NCI-H226 (cell line): Measurements from ENCODE around the gene DGKH.
"Not testable (repeated sequence)": the region's sequence is repeated elsewhere in the genome, so short reads cannot be mapped to it uniquely, and the experiment has no call there.

Experiments used
- DNase-seq: peaks from one replicate; pipeline ENCODE4 v3.0.0-alpha.2; 2015

Gene DGKH

DNA sequence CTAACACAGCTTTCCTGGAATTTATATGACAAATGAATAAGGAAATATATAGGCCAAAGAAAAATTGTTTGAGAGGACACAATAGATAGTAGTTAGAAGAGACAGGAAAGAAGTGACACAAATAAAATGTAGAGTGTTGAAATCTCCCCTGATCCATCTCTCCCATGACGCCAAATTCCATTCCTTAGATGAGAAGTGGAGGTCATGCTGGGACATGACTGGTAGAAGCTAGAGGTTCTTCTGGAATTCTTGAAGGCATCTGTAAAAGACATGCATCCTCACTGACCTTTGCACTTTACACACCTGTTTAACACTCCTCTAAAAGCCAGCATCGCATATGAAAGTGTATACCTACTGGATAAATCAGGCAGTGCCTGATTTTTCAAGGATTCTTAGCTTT, 67.8 kb downstream of the DGKH start:
- no peak for DNase-seq

DNA sequence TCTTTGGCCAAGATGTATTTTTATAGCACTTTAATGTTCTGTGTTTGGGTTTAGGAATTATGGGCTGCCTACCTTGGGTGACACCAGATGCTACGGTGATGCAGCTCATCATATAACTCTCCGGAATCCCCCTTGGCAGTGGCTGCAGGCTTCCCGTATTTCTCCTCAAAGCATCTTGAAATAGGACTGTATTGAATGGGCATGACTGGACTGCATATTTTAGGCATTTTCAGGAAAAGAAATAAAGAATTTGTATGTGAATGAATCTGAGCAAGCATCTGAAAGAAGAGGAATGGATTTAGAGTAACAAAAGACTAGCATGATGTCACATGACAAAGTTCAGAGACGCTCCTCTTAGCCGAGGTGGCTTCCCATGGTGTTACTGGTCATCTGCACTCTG, 70.6 kb downstream of the DGKH start:
- DNase-seq, result no peak

DNA sequence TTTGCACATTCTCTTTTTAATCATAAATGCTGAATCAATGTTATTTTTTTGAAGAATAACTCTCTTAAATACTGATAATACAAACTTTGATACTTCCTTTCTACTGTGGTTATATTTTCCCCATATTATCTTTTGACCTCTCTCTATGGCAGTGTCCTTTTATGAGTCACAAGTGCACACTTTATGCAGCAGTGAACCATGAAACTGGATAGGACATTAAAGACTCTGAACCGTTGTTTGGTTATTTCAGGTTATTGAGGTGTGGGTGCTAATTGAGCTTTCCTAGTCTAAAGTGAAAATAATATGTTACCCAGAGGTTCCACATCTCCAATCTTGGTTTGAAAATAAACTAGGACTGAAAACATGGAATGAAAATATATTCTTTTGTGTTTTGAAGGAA, 71.4 kb downstream of the DGKH start:
- no peak for DNase-seq

DNA sequence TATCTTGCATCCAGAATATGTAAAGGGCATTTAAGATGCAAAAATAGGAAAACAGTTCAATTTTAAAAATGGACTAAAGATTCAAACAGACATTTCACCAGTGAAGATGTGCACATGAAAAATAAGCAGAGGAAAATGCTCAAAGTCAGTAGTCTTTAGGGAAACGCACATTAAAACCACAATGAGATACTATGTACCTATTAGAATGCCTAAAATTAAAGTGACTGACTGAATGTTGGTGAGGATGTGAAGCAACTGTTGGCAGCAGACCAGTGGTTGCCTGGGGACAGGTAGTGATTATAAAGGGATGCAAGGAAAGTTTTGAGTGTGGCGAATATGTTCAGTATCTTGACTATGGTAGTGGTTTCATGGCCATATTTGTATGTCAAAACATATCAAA, 75.2 kb downstream of the DGKH start:
- DNase-seq, result no peak

GRCh38 chr13:42125046-42125445, 76.6 kb downstream of the DGKH start:
- no peak for DNase-seq

DNA sequence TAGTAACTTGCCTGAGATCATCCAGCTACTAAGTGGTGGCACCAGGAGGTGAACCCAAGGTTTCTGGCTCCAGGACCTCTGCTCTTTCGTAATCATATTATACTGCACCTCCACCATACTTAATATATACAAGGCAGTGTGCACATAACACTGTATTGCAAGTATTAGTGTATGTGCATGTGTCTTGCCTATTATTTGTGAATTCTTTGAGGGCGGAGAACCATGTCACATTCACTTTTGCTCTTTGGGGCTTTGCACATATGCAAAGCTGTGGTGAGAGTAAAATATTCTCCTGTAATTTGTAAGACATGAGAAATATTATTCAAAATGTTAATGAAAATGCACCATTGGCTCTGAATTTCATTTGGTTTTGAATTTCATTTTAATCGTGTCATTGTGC, 78.6 kb downstream of the DGKH start:
- DNase-seq, result no peak

GRCh38 chr13:42129033-42129432, 80.6 kb downstream of the DGKH start:
- DNase-seq, result no peak

DNA sequence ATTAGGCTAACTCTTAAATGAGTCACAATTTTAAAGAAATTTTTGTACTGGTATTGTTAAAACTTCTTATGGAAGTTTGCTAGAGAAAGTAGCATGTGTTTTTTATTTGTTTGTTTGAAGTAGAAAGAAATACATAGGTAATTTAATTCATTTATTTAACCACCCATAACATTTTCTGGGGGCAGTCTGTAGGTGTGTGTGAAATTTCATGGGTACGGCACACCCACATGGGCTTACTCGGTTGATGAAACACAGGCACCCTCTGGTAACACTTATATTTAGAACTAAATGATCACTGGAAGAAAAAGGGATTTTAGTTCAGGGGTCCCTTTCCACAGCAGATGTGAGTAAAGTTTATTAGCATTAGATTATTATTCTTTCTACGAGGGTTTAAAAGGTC, 88.1 kb downstream of the DGKH start:
- DNase-seq, result no peak

- no peak for DNase-seq
Observed at GRCh38 chr13:42137856-42138537, 89.5 kb downstream of the DGKH start.

DNA sequence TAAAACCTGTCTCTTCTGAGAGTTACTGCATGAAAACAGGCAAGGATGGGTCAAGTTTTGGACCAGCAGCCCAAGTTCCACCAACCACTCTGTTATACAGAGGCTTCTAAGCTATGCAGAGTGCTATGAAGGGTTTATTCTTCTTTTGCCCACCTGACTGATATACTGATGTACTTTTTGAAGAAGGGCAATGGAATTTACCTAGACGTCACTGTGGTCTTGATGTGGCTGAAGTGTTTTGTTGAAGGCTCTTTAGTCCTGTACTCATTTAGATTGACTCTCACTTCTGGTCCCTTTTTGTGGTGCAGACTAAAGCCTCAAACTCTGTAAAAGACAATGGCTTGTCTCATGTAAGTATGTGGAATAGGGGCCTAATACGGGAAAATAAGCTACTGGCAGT, 92.0 kb downstream of the DGKH start:
- no peak for DNase-seq

- not testable (repeated sequence) for DNase-seq
Observed at GRCh38 chr13:42141052-42141451, 92.6 kb downstream of the DGKH start.

DNA sequence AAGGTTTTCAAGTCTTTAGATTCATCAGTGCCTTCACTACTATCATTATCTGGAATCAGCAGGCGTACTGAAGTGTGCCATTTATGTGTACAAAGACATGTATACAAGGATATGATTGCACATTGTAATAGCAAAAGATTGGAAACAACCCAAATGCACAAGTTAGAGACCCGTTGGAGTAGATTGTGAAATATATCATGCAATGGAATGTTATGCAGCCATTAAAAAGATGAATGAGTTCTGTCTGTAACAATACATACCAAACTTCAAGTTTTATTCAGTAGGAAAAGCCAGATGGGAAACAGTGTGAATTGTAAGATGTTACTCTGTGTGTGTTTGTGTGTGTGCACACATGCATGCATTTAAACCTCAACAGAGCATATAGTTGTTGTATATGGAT, 97.9 kb downstream of the DGKH start:
- DNase-seq, result no peak

GRCh38 chr13:42148538-42148937, 100.1 kb downstream of the DGKH start:
- no peak for DNase-seq

GRCh38 chr13:42149136-42149535, 100.7 kb downstream of the DGKH start:
- no peak for DNase-seq

GRCh38 chr13:42151781-42152180, 103.3 kb downstream of the DGKH start:
- DNase-seq, result no peak

- DNase-seq, result no peak
Observed at GRCh38 chr13:42152495-42152894, 104.0 kb downstream of the DGKH start.

DNA sequence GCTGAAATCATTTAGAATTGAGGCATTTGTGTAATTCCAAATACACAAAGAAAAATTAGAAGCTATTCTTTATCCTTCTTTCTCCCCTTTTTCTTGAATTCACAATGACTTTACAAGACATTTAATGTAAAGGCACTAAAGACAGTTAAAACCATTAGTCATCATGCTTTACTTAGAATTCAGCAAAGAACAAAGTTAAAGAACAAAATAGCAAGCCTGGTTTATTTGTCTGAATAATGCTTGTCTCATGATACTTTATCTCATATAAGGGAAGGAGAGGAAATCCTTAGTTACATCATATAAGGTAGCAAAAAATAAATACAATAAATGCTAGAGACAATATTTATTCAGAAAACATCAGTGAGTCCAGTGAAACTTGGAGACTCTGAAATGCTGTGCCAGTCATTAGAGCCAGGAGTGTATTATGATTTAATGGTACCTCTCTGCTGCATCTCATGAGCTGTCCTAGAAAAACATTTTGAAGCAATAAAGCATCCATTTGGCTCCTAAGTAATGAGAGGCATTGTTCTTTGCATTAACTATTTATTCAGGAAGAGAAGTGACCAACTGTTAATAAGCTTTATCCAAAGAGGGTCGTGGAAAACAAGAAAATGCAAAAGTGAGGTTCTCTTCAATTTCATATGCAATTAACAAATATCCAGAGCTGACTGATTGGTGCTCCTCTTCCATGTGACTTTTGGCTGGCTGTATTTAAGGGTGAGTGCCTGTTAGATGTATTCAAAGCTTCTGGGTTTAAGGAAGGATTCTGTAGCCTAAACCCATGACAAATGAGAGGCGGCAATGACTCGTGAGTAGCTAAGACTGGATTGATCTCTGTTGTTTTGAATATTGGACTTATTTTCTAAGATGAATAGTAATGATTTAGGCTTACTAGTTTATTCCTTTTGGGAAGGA, 105.0 kb downstream of the DGKH start:
- DNase-seq, result no peak

DNA sequence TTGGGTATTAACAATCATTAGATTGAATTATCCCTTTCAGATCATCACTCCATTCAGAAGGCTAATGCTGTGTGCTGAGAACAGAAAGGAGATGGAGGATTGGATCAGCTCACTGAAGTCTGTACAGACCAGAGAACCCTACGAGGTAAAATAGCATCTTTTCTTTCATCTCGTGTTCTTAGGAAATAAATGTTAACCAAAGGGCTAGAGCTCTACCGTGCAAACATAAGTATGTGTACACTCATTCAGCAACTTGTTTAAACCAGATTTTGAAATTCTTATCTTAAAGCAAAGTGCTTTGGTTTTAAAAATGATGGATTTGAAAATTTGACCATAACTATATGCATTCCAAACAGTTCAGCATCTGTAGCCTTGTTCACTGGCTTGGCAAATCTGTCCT, 106.8 kb downstream of the DGKH start:
- no peak for DNase-seq

- DNase-seq, result not testable (repeated sequence)
Observed at GRCh38 chr13:42163338-42163737, 114.9 kb downstream of the DGKH start.

DNA sequence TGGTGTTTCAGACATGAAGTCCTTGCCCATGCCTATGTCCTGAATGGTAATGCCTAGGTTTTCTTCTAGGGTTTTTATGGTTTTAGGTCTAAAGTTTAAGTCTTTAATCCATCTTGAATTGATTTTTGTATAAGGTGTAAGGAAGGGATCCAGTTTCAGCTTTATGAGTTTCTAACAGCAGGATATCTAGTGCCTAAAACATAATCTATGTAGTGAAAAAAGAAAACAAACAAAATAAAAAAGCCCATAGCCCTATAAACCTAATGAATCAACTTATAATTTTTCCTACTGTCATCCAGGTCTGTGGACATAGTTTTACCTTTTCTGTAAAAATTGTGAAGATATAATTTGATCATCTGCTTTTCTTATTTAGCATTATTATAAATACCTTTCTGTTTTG, 115.5 kb downstream of the DGKH start:
- DNase-seq, result not testable (repeated sequence)

DNA sequence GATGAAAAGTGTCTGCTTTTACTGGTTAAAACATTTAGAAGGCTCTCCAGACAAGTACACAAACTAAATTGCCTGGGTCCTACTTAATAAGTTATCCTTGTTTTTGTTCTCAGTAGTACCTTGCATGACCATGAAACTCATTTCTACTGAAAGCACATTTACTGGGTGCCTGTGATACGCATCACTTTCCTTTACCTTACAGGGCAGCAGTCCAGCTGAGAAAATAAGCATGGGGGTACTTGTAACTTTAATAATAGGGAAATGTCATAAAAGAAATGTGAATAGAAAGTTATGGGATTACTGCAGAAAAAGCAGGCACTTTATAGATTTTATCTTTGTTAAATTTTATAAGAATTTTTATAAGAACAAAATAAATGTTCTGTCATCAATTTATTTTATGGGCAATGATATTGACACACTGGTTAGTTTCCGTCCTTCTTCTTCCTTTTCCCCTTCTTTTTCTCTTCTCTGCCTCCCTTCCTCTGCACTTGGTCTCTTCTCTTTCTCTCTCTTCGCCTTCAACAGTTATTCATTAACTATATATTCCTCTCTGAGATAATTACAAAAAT, 116.2 kb downstream of the DGKH start:
- no peak for DNase-seq

- DNase-seq, result no peak
Observed at GRCh38 chr13:42168496-42168895, 120.0 kb downstream of the DGKH start.

GRCh38 chr13:42170029-42170428, 121.6 kb downstream of the DGKH start:
- DNase-seq, result no peak

DNA sequence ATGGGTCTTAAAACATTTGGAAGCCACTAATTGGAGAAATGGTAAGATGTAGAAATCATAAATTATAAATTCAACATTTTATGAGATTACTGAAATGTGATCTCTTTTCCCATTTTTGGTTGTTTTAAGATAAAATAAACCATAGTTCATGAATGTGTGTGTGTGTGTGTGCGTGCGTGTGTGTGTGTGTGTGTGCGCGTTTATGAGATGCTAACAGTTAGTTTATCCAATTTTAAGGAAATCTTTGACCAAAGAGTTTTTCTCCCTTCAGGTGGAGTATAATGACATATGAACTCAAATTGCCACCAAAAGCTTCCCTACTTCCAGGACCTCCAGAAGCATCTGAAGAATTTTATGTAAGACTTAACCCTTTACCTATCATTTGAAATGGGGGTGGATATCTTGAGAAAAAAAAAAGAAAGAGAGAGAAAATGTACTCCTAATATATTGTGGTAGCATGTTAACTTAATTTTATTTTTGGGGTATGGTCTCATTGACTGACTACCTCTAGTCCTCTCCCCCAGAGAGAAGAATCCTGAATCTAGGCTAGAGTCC, 125.4 kb downstream of the DGKH start:
- DNase-seq, result no peak
